Renal cortical epithelial cell (primary cell): ENCODE measurements around the gene DCP1B. TPM values are rescaled to one million over a fixed set of nuclear protein-coding genes. Genes with fewer than 3 reads are reported as not detected.

Experiments used
- DNase-seq: peaks from one replicate; pipeline ENCODE4 v3.0.0-alpha.2; 2011; ENCODE audit warnings: low read depth
- total RNA-seq: library from RNA; depleted of rRNA; stranded (reverse); fragments of >200 nt; gene quantifications from 2 replicates; pipeline ENCODE4 v1.2.3, GENCODE V29; 2014

Gene DCP1B
- total RNA-seq, 1 donor from 2014 or later, result 14.3 TPM

DNA sequence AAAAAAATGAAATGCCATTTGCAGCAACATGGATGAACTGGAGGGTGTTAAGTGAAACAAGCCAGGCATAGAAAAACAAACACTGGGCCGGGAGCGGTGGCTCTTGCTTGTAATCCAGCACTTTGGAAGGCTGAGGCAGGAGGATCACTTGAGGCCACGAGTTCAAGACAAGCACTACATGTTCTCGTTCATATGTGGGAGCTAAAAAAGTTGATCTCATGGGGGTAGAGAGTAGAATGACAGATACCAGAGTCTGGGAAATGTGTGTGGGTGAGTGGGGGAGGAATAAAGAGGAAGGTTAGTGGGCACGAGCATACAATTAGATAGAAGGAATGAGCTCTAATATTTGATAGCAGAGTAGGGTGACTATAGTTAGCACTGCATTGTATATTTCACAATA, 107.3 kb downstream of the DCP1B start:
- no peak for DNase-seq

Other genes with a start within 250 kb of the DCP1B start
- not detected in 2 replicates for gene LRTM2, start 183.9 kb downstream of the DCP1B start, total RNA-seq
- 0.17 and 0.20 TPM in 2 replicates for gene CACNA2D4, start 85.8 kb downstream of the DCP1B start, total RNA-seq
- gene CACNA1C, start 48.5 kb upstream of the DCP1B start, total RNA-seq, result 0.05 TPM in 1 of 2 replicates, not detected in the other